ENCODE measurements around the gene KLHL20. TPM values are rescaled to one million over a fixed set of nuclear protein-coding genes. Genes with fewer than 3 reads are reported as not detected.

Gene KLHL20
- total and polyA plus RNA-seq, 7 donors = 7.8 to 19.6 (median 15.3) TPM

DNA sequence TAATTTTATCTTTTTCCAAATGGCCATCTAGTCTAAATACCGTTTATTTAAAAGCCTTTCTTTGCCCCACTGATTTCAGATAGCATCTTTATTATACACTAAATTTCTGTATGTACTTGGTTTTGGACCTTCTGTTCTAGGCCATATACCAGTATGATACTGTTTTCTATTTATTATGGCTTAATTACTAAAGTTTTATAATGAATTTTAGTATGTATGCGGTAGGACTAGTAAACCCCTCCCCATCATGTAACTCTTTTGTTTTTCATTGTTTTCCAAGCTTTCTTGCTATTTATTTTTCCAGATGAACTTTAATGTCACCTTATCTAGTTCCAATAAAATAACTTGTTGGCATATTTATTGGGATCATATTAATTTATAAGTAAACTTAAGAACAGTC is 29.9 kb downstream of the KLHL20 start:
- WGBS, 3 donors = 94 to 97% (median 96%) methylated on average over 2 of the region's 2 CpGs
- Histone ChIP-seq H3K9me3 (no peaks in the 10 kb centered on the region), H3K27me3 (ENCODE audit: insufficient read depth in 3 of 3, low read length in 2 of 3) (no peaks in the 10 kb centered on the region), H3K4me1 (no peaks in the 10 kb centered on the region), H3K36me3 (ENCODE audit: insufficient read depth in 1 of 2, low read depth in 1 of 2) (peaks cover 0 to 5% of the 10 kb centered on the region in 2 donors), H3K4me3 (no peak overlapping the region), H3K27ac (no peak overlapping the region)
- TF ChIP-seq, protein P1, sequence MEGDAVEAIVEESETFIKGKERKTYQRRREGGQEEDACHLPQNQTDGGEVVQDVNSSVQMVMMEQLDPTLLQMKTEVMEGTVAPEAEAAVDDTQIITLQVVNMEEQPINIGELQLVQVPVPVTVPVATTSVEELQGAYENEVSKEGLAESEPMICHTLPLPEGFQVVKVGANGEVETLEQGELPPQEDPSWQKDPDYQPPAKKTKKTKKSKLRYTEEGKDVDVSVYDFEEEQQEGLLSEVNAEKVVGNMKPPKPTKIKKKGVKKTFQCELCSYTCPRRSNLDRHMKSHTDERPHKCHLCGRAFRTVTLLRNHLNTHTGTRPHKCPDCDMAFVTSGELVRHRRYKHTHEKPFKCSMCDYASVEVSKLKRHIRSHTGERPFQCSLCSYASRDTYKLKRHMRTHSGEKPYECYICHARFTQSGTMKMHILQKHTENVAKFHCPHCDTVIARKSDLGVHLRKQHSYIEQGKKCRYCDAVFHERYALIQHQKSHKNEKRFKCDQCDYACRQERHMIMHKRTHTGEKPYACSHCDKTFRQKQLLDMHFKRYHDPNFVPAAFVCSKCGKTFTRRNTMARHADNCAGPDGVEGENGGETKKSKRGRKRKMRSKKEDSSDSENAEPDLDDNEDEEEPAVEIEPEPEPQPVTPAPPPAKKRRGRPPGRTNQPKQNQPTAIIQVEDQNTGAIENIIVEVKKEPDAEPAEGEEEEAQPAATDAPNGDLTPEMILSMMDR (IDR thresholded peaks at IDR 0.05) = no peak
- DNase-seq (no peak), ATAC-seq (no peak)
- intact Hi-C loops (cut with DNase I) = no loop called here

DNA sequence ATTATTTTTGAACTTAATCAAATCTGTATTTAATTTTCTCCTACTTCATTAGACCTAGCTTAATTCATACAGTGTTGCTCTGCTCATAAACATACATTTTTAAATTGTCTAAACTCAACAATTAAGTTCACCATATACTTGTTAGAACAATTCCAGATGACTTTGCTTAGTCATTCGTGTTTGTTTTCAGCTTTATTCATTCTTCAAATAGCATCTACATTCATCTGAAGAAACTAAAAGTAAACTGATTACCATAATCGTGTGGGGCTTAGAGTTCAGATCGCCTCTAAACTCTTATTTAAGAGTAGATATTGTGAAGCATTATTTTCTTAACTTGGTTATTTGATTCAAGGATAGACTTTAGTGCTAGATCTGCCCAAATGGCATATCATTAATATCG is 34.4 kb downstream of the KLHL20 start:
- no peaks in the 10 kb centered on the region for H3K4me1 ChIP-seq
- no peak for ATAC-seq
- WGBS, 3 donors = 86 to 93% (median 89%) methylated on average over 4 of the region's 4 CpGs

DNA sequence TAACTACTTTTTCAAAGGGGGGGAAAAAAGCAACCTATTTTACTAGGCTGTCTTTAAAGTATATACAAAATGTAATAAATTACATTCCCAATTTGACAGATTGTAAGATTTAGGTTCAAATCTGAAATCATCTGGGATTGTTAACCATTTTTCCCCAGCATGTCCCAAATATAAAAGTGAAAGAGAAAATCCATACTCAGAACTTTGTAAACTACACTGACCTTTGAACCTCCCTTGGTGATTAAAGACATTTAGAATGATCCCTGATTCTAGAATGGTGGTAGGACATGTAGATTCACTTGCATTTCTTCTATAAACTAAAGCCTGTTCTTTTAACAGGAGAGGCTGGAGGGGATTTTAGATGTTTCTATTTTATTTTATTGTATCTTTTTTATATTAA is 39.0 kb downstream of the KLHL20 start:
- TF ChIP-seq, protein P1 (IDR thresholded peaks at IDR 0.05) = no peak
- ATAC-seq (no peak), DNase-seq (no peak)
- no peak overlapping the region for H3K27ac ChIP-seq
- H3K9me3 ChIP-seq = no peaks in the 10 kb centered on the region
- peaks cover 3 to 72% of the 10 kb centered on the region in 2 donors for H3K36me3 ChIP-seq (ENCODE audit: insufficient read depth in 1 of 2, low read depth in 1 of 2)
- no peak overlapping the region for H3K4me3 ChIP-seq
- no peaks in the 10 kb centered on the region for H3K27me3 ChIP-seq (ENCODE audit: insufficient read depth in 3 of 3, low read length in 2 of 3)
- H3K4me1 ChIP-seq = no peaks in the 10 kb centered on the region
- intact Hi-C loops (cut with DNase I) = no loop called here

More for the DNA sequence above, 34.4 kb downstream of the KLHL20 start:
- Histone ChIP-seq H3K4me3 (no peak overlapping the region), H3K36me3 (ENCODE audit: insufficient read depth in 1 of 2, low read depth in 1 of 2) (peaks cover 0 to 25% of the 10 kb centered on the region in 2 donors), H3K27me3 (ENCODE audit: insufficient read depth in 3 of 3, low read length in 2 of 3) (no peaks in the 10 kb centered on the region), H3K9me3 (no peaks in the 10 kb centered on the region), H3K27ac (no peak overlapping the region)
- DNase-seq = no peak
- intact Hi-C loops (cut with DNase I) = no loop called here
- TF ChIP-seq, protein P1 (IDR thresholded peaks at IDR 0.05) = no peak

DNA sequence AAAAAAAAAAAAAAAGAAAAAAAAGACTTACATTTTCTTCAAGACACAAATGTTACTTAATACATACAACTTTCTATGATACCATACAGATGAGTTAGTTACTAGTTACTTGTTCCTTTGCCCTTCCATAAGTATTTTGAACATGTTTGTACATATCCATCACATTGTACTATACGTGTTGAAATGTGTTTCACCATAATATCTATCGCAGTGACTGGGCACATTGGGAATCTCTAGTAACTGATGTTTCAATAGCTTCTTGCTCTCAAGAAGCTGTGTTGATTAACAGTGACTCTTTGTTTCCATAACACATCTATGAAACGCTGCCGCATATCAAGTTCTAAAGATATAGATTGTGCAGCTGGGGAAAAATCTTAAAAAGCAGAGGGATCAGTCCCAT is 42.9 kb downstream of the KLHL20 start:
- Histone ChIP-seq H3K36me3 (ENCODE audit: insufficient read depth in 1 of 2, low read depth in 1 of 2) (peaks cover 5 to 94% of the 10 kb centered on the region in 2 donors), H3K4me3 (no peak overlapping the region), H3K27ac (no peak overlapping the region), H3K9me3 (no peaks in the 10 kb centered on the region), H3K27me3 (ENCODE audit: insufficient read depth in 3 of 3, low read length in 2 of 3) (no peaks in the 10 kb centered on the region), H3K4me1 (no peaks in the 10 kb centered on the region)
- WGBS, 3 donors = 97 to 100% (median 99%) methylated on average over 4 of the region's 4 CpGs
- DNase-seq (no peak), ATAC-seq (no peak)
- TF ChIP-seq, protein P1 (IDR thresholded peaks at IDR 0.05) = no peak
- intact Hi-C loops (cut with DNase I) = no loop called here

DNA sequence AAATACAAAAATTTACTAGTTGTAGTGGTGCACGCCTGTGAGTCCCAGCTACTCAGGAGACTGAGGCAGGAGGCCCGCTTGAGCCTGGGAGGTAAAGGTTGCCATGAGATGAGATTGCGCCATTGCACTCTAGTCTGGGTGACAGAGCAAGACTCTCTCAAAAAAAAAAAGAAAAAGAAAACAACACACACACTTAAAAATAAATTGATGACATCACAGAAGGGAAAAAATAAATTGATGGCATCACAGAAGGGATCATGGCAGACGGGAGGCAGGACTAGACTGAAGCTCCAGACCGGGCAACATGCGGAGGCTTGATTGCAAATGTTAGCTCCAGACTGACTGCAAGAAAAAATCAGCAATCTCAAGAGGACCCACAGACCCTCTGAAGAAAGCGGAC is 43.3 kb downstream of the KLHL20 start:
- Histone ChIP-seq H3K4me1 (no peaks in the 10 kb centered on the region), H3K9me3 (no peaks in the 10 kb centered on the region), H3K36me3 (ENCODE audit: insufficient read depth in 1 of 2, low read depth in 1 of 2) (peaks cover 5 to 92% of the 10 kb centered on the region in 2 donors), H3K4me3 (no peak overlapping the region), H3K27me3 (ENCODE audit: insufficient read depth in 3 of 3, low read length in 2 of 3) (no peaks in the 10 kb centered on the region), H3K27ac (no peak overlapping the region)
- no peak for ATAC-seq
- WGBS, 3 donors = 97 to 98% (median 98%) methylated on average over 7 of the region's 7 CpGs
- intact Hi-C loops (cut with DNase I) = no loop called here
- TF ChIP-seq, protein P1 (IDR thresholded peaks at IDR 0.05) = no peak
- DNase-seq = no peak

Data from psoas muscle (tissue), 8 donors.